ENCODE results near the gene GRK2.

Gene GRK2

GRCh38 chr11:67262731-67263675, 3.3 kb upstream of the GRK2 start:
- Mint-ChIP-seq H3K4me3 (peak overlapping the region; percentile 79), H3K27ac (peak overlapping the region; percentile 75), H3K27me3 (no peaks in the 10 kb centered on the region), H3K36me3 (peaks cover under 1% of the 10 kb centered on the region), H3K4me1 (ENCODE audit: low read depth) (peaks cover 54% of the 10 kb centered on the region), H3K9me3 (ENCODE audit: low read depth) (no peaks in the 10 kb centered on the region)

GRCh38 chr11:67264260-67264659, 2.0 kb upstream of the GRK2 start:
- H3K9me3 Mint-ChIP-seq (ENCODE audit: low read depth) = no peaks in the 10 kb centered on the region
- no peaks in the 10 kb centered on the region for H3K27me3 Mint-ChIP-seq
- peaks cover 2% of the 10 kb centered on the region for H3K36me3 Mint-ChIP-seq
- H3K4me1 Mint-ChIP-seq (ENCODE audit: low read depth) = peaks cover 67% of the 10 kb centered on the region
- H3K27ac Mint-ChIP-seq = no peak overlapping the region
- H3K4me3 Mint-ChIP-seq = peak overlapping the region; percentile 82

GRCh38 chr11:67264877-67265632, 1.2 kb upstream of the GRK2 start:
- H3K36me3 Mint-ChIP-seq = peaks cover 2% of the 10 kb centered on the region
- H3K27ac Mint-ChIP-seq = peak overlapping the region; percentile 84
- no peaks in the 10 kb centered on the region for H3K27me3 Mint-ChIP-seq

GRCh38 chr11:67265633-67266448, 432 bp upstream of the GRK2 start:
- peaks cover 2% of the 10 kb centered on the region for H3K36me3 Mint-ChIP-seq
- peak overlapping the region; percentile 80 for H3K27ac Mint-ChIP-seq
- no peaks in the 10 kb centered on the region for H3K9me3 Mint-ChIP-seq (ENCODE audit: low read depth)
- peak overlapping the region; percentile 82 for H3K4me3 Mint-ChIP-seq
- H3K27me3 Mint-ChIP-seq = no peaks in the 10 kb centered on the region
- peaks cover 75% of the 10 kb centered on the region for H3K4me1 Mint-ChIP-seq (ENCODE audit: low read depth)

More at GRCh38 chr11:67264877-67265632, 1.2 kb upstream of the GRK2 start:
- H3K4me3 Mint-ChIP-seq = peak overlapping the region; percentile 82
- peaks cover 72% of the 10 kb centered on the region for H3K4me1 Mint-ChIP-seq (ENCODE audit: low read depth)
- no peaks in the 10 kb centered on the region for H3K9me3 Mint-ChIP-seq (ENCODE audit: low read depth)

GRCh38 chr11:67267188-67268080, 1.2 kb downstream of the GRK2 start:
- Mint-ChIP-seq H3K36me3 (peaks cover 2% of the 10 kb centered on the region), H3K27me3 (no peaks in the 10 kb centered on the region)

GRCh38 chr11:67268081-67268961, 2.0 kb downstream of the GRK2 start:
- H3K27ac Mint-ChIP-seq = peak overlapping the region; percentile 100
- H3K36me3 Mint-ChIP-seq = peaks cover 2% of the 10 kb centered on the region
- H3K9me3 Mint-ChIP-seq (ENCODE audit: low read depth) = no peaks in the 10 kb centered on the region
- H3K4me3 Mint-ChIP-seq = peak overlapping the region; percentile 94
- H3K27me3 Mint-ChIP-seq = no peaks in the 10 kb centered on the region
- peaks cover 81% of the 10 kb centered on the region for H3K4me1 Mint-ChIP-seq (ENCODE audit: low read depth)

More at GRCh38 chr11:67267188-67268080, 1.2 kb downstream of the GRK2 start:
- Mint-ChIP-seq H3K4me1 (ENCODE audit: low read depth) (peaks cover 82% of the 10 kb centered on the region), H3K27ac (peak overlapping the region; percentile 100), H3K9me3 (ENCODE audit: low read depth) (no peaks in the 10 kb centered on the region), H3K4me3 (peak overlapping the region; percentile 94)

GRCh38 chr11:67268962-67269268, 2.6 kb downstream of the GRK2 start:
- no peaks in the 10 kb centered on the region for H3K9me3 Mint-ChIP-seq (ENCODE audit: low read depth)
- peaks cover 2% of the 10 kb centered on the region for H3K36me3 Mint-ChIP-seq
- H3K27ac Mint-ChIP-seq = peak overlapping the region; percentile 100
- no peaks in the 10 kb centered on the region for H3K27me3 Mint-ChIP-seq
- H3K4me3 Mint-ChIP-seq = peak overlapping the region; percentile 94
- peaks cover 84% of the 10 kb centered on the region for H3K4me1 Mint-ChIP-seq (ENCODE audit: low read depth)

- H3K27ac Mint-ChIP-seq = peak overlapping the region; percentile 100
- H3K4me3 Mint-ChIP-seq = peak overlapping the region; percentile 94
- no peaks in the 10 kb centered on the region for H3K27me3 Mint-ChIP-seq
- peaks cover 84% of the 10 kb centered on the region for H3K4me1 Mint-ChIP-seq (ENCODE audit: low read depth)
- H3K36me3 Mint-ChIP-seq = peaks cover 2% of the 10 kb centered on the region
- no peaks in the 10 kb centered on the region for H3K9me3 Mint-ChIP-seq (ENCODE audit: low read depth)
Measured at GRCh38 chr11:67269401-67270255, 3.4 kb downstream of the GRK2 start.

GRCh38 chr11:67270256-67271204, 4.3 kb downstream of the GRK2 start:
- H3K9me3 Mint-ChIP-seq (ENCODE audit: low read depth) = no peaks in the 10 kb centered on the region
- H3K4me1 Mint-ChIP-seq (ENCODE audit: low read depth) = peaks cover 83% of the 10 kb centered on the region
- peak overlapping the region; percentile 100 for H3K27ac Mint-ChIP-seq
- H3K36me3 Mint-ChIP-seq = peaks cover 2% of the 10 kb centered on the region
- H3K4me3 Mint-ChIP-seq = peak overlapping the region; percentile 94
- no peaks in the 10 kb centered on the region for H3K27me3 Mint-ChIP-seq

- peak overlapping the region; percentile 100 for H3K27ac Mint-ChIP-seq
- peaks cover 2% of the 10 kb centered on the region for H3K36me3 Mint-ChIP-seq
- no peaks in the 10 kb centered on the region for H3K27me3 Mint-ChIP-seq
- H3K9me3 Mint-ChIP-seq (ENCODE audit: low read depth) = no peaks in the 10 kb centered on the region
- H3K4me1 Mint-ChIP-seq (ENCODE audit: low read depth) = peaks cover 84% of the 10 kb centered on the region
- peak overlapping the region; percentile 94 for H3K4me3 Mint-ChIP-seq
Measured at GRCh38 chr11:67271205-67271540, 4.9 kb downstream of the GRK2 start.

GRCh38 chr11:67271541-67272284, 5.4 kb downstream of the GRK2 start:
- Mint-ChIP-seq H3K27ac (peak overlapping the region; percentile 100), H3K36me3 (peaks cover 2% of the 10 kb centered on the region), H3K4me3 (peak overlapping the region; percentile 94), H3K4me1 (ENCODE audit: low read depth) (peaks cover 90% of the 10 kb centered on the region), H3K27me3 (no peaks in the 10 kb centered on the region), H3K9me3 (ENCODE audit: low read depth) (no peaks in the 10 kb centered on the region)

Measured in activated naive CD8-positive, alpha-beta T cell (primary cell).